Type B pancreatic cell (in vitro differentiated cells): ENCODE results near the gene ZFP2. TPM values are rescaled to one million over a fixed set of nuclear protein-coding genes. Genes with fewer than 3 reads are reported as not detected.
A peak's percentile ranks its signal among the peaks of the same experiment; 100 is the strongest.

Experiments
- DNase-seq: peaks from one replicate; pipeline ENCODE4 v3.0.0; 2021; ENCODE audit warnings: mixed read lengths; ENCODE audit not compliant: unreplicated experiment; ENCODE audit errors: extremely low spot score
- H3K27ac Mint-ChIP-seq: 2 replicates; pipeline ENCODE4 v1.8.0; 2021; ENCODE audit warnings: mild to moderate bottlenecking, mixed read lengths
- H3K27me3 Mint-ChIP-seq: 2 replicates; pipeline ENCODE4 v1.8.0; 2021; ENCODE audit warnings: mixed read lengths
- H3K36me3 Mint-ChIP-seq: 2 replicates; pipeline ENCODE4 v1.8.0; 2021; ENCODE audit warnings: mixed read lengths
- H3K4me1 Mint-ChIP-seq: one replicate; pipeline ENCODE4 v1.8.0; 2021; ENCODE audit warnings: mixed read lengths; ENCODE audit not compliant: unreplicated experiment
- H3K4me3 Mint-ChIP-seq: 2 replicates; pipeline ENCODE4 v1.8.0; 2021; ENCODE audit warnings: mild to moderate bottlenecking, mixed read lengths
- H3K9me3 Mint-ChIP-seq: 2 replicates; pipeline ENCODE4 v1.8.0; 2021; ENCODE audit warnings: mixed read lengths
- total RNA-seq: library from RNA; stranded (reverse); gene quantifications from 2 replicates; pipeline ENCODE4 v1.2.1, GENCODE V29; 2021; ENCODE audit warnings: low replicate concordance
- TF ChIP-seq, protein P1 (sequence below): fragments of 200-600 bp; sonication (generic); conservative IDR thresholded peaks from 2 replicates; pipeline ENCODE4 v1.5.0; 2021; ENCODE audit warnings: antibody characterized with exemption, mild to moderate bottlenecking

The ZFP2 gene
- total RNA-seq, 1 donor from 2014 or later = 4.1 TPM

DNA sequence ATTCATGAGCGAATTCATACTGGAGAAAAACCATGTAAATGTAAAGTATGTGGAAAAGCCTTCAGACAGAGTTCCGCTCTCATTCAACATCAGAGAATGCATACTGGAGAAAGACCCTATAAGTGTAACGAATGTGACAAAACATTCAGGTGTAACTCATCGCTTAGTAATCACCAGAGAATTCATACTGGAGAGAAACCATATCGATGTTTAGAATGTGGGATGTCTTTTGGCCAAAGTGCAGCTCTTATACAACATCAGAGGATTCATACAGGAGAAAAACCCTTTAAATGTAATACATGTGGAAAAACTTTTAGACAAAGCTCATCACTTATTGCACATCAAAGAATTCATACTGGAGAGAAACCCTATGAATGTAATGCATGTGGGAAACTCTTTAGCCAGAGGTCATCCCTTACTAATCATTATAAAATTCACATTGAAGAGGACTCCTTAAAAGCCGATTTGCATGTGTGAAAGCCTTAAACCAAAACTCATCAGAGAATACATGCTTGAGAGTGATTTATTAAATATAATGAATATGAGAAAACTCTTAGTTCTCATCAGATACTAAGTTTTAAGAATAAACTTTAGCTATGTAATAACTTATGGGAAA, 11.8 kb upstream of the ZFP2 start:
- peaks cover 38% of the 10 kb centered on the region for H3K9me3 Mint-ChIP-seq
- no peak for DNase-seq

DNA sequence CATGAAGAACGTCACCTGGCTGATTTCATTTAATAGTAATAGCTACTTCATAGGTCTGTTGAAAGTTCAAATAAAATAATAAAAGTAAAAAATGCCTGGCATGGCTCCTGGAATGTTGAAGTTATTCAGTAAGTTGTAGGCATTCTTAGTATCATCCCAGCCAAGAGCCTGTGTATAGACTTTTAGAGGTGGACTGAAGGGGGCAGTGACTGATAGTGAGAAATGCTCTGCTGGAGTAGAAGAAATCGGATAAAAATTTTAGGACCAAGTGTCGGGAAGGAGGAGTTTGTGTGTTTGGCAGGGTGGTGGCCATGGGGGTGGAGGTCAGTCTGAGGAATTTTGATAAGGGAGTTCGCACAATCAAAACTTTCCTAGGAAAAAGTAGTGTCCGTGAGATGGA, 3.6 kb downstream of the ZFP2 start:
- TF ChIP-seq, protein P1, sequence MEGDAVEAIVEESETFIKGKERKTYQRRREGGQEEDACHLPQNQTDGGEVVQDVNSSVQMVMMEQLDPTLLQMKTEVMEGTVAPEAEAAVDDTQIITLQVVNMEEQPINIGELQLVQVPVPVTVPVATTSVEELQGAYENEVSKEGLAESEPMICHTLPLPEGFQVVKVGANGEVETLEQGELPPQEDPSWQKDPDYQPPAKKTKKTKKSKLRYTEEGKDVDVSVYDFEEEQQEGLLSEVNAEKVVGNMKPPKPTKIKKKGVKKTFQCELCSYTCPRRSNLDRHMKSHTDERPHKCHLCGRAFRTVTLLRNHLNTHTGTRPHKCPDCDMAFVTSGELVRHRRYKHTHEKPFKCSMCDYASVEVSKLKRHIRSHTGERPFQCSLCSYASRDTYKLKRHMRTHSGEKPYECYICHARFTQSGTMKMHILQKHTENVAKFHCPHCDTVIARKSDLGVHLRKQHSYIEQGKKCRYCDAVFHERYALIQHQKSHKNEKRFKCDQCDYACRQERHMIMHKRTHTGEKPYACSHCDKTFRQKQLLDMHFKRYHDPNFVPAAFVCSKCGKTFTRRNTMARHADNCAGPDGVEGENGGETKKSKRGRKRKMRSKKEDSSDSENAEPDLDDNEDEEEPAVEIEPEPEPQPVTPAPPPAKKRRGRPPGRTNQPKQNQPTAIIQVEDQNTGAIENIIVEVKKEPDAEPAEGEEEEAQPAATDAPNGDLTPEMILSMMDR = peak; percentile 12
- DNase-seq = no peak
- H3K27me3 Mint-ChIP-seq = no peaks in the 10 kb centered on the region
- no peak overlapping the region for H3K4me3 Mint-ChIP-seq
- H3K36me3 Mint-ChIP-seq = peaks cover 36% of the 10 kb centered on the region
- no peaks in the 10 kb centered on the region for H3K9me3 Mint-ChIP-seq
- no peaks in the 10 kb centered on the region for H3K4me1 Mint-ChIP-seq
- no peak overlapping the region for H3K27ac Mint-ChIP-seq

More for the DNA sequence above, 11.8 kb upstream of the ZFP2 start:
- TF ChIP-seq, protein P1 = no peak
- H3K27me3 Mint-ChIP-seq = no peaks in the 10 kb centered on the region
- no peak overlapping the region for H3K4me3 Mint-ChIP-seq
- no peaks in the 10 kb centered on the region for H3K4me1 Mint-ChIP-seq
- H3K27ac Mint-ChIP-seq = no peak overlapping the region
- peaks cover 74% of the 10 kb centered on the region for H3K36me3 Mint-ChIP-seq

DNA sequence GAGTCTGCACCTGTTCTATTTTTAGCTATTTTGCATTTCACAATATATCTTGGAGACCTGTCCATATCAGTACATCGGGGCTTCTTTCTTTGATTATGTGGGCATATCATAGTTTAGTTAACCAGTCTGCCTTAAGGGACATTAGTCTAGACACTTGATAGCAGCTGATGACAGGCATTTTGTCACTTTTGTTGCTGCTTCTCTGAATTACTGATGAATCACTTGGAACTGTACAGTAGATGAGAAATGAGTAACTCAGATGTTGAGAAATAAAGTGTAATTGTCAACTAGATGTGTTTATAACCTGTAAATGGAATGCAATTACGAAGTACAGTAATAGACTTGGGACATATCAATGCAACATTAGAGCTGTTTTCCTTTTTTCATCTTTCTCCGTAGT, 7.1 kb downstream of the ZFP2 start:
- DNase-seq = no peak
- Mint-ChIP-seq H3K27me3 (no peaks in the 10 kb centered on the region), H3K4me3 (no peak overlapping the region), H3K27ac (no peak overlapping the region), H3K36me3 (peaks cover 40% of the 10 kb centered on the region), H3K9me3 (no peaks in the 10 kb centered on the region), H3K4me1 (no peaks in the 10 kb centered on the region)
- TF ChIP-seq, protein P1 = no peak

DNA sequence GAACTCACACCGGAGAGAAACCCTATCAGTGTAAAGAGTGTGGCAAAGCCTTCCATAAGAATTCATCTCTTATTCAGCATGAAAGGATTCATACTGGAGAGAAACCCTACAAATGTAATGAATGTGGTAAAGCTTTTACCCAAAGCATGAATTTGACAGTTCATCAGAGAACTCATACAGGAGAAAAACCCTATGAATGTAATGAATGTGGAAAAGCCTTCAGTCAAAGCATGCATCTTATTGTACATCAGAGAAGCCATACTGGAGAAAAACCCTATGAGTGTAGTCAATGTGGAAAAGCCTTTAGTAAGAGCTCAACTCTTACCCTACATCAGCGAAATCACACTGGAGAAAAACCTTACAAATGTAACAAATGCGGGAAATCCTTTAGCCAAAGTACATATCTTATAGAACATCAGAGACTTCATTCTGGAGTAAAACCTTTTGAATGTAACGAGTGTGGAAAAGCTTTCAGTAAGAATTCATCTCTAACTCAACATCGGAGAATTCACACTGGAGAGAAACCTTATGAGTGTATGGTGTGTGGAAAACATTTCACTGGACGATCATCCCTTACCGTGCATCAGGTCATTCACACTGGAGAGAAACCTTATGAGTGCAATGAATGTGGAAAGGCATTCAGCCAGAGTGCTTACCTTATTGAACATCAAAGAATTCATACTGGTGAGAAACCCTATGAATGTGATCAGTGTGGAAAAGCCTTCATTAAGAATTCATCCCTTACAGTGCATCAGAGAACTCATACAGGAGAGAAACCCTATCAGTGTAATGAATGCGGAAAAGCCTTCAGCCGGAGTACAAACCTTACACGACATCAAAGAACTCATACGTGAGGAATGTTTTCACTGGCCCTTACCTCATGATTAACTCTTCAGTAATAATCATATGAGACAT, 36.4 kb downstream of the ZFP2 start:
- Mint-ChIP-seq H3K27me3 (no peaks in the 10 kb centered on the region), H3K36me3 (peaks cover 42% of the 10 kb centered on the region), H3K9me3 (peaks cover 53% of the 10 kb centered on the region), H3K4me1 (no peaks in the 10 kb centered on the region), H3K27ac (no peak overlapping the region), H3K4me3 (no peak overlapping the region)
- DNase-seq = no peak
- TF ChIP-seq, protein P1 = no peak

DNA sequence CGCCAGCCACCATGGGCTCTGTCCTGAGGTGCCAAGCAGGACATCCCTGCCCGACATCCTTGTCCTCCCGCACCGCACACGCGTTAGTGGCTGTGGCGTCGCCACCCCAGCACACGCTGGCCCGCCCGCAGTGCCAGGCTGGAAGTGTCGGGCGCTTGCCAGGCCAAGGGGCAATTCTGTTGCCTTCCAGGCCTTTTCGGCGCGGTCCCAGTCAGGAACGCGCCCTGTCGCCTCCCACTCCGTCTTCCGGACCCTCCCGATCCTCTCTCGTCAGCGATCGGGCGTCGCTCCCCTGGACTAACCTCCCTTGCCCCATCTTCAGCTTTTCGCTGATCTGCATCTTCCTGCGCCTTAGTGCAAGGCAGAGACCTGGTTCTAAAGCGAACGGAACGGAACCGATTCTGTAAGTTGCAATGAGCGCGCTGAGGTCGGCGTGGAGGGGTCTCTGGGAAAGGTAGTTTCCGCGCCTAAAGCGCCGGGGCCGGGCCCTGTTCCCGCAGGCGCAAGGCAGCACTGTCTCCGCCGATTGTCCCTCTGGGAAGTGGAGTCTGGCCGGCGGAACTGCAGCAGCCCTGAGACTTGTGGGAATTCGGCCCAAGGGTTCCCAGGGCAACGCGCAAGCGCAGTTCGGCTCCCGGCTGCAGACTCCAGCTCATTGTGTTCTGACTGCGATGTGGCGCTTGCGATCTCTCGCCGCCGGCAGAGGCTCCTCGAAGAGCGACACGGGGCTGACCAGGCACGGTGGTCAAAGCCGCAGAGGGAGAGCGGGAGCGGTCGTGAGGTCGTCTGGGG, 45.1 kb downstream of the ZFP2 start, which contains the start of gene ZNF454:
TSS of gene ZNF454 (plus strand) at position 630 of the 792 bp plus-strand sequence. CDS start 1,594 bp downstream, outside the sequence.
- Mint-ChIP-seq H3K4me3 (no peak within 1 kb of the TSS), H3K27me3 (no peaks in the 10 kb centered on the region), H3K4me1 (no peaks in the 10 kb centered on the region), H3K36me3 (peaks cover 7% of the 10 kb centered on the region), H3K9me3 (peaks cover 52% of the 10 kb centered on the region), H3K27ac (no peak within 1 kb of the TSS)
- TF ChIP-seq, protein P1 = no peak
- DNase-seq = no peak
